HG02943 (cell line): Measurements from ENCODE around the gene RUVBL2.
"Not testable (repeated sequence)": the region's sequence is repeated elsewhere in the genome, so short reads cannot be mapped to it uniquely, and the experiment has no call there.

Source experiments
- ATAC-seq: cut with Tn5 transposase; IDR thresholded peaks from one replicate; pipeline ENCODE4 v1.9.1; 2021; ENCODE audit warnings: mild to moderate bottlenecking, low read depth, moderate library complexity; ENCODE audit not compliant: unreplicated experiment

The RUVBL2 gene

GRCh38 chr19:49016067-49016839, 22.6 kb downstream of the RUVBL2 start:
- ATAC-seq: no peak

GRCh38 chr19:49017041-49017665, 23.5 kb downstream of the RUVBL2 start, which contains the start of gene LHB:
Gene LHB, minus strand, starts transcription at chr19:49017091. Its CDS starts 10 bp downstream, at chr19:49017081.
- ATAC-seq: no peak

- no peak for ATAC-seq
Measured at GRCh38 chr19:49017666-49018351, 24.1 kb downstream of the RUVBL2 start.

- not testable (repeated sequence) for ATAC-seq
Measured at GRCh38 chr19:49018388-49019241, 24.9 kb downstream of the RUVBL2 start.

GRCh38 chr19:49019242-49019932, 25.7 kb downstream of the RUVBL2 start:
- no peak for ATAC-seq

- no peak for ATAC-seq
Measured at GRCh38 chr19:49020342-49020741, 26.7 kb downstream of the RUVBL2 start.

GRCh38 chr19:49020931-49021895, 27.5 kb downstream of the RUVBL2 start:
- ATAC-seq: no peak

- ATAC-seq: no peak
Measured at GRCh38 chr19:49022116-49022515, 28.4 kb downstream of the RUVBL2 start.

- ATAC-seq: not testable (repeated sequence)
Measured at GRCh38 chr19:49024233-49024632, 30.5 kb downstream of the RUVBL2 start, which contains the start of gene CGB3. Gene CGB3, minus strand, starts transcription at chr19:49024333. Its CDS starts 362 bp downstream, at chr19:49023971.

GRCh38 chr19:49025088-49025487, 31.4 kb downstream of the RUVBL2 start:
- not testable (repeated sequence) for ATAC-seq

- ATAC-seq: not testable (repeated sequence)
Measured at GRCh38 chr19:49025599-49025998, 31.9 kb downstream of the RUVBL2 start.

GRCh38 chr19:49028686-49029085, 35.0 kb downstream of the RUVBL2 start:
- not testable (repeated sequence) for ATAC-seq

GRCh38 chr19:49029749-49030148, 36.1 kb downstream of the RUVBL2 start:
- ATAC-seq: not testable (repeated sequence)

GRCh38 chr19:49030323-49030722, 36.6 kb downstream of the RUVBL2 start:
- ATAC-seq: not testable (repeated sequence)

- ATAC-seq: not testable (repeated sequence)
Measured at GRCh38 chr19:49031642-49032301, 38.1 kb downstream of the RUVBL2 start, which contains the start of gene CGB2. Gene CGB2, plus strand, starts transcription at chr19:49031890. Its CDS starts 206 bp downstream, at chr19:49032096.

- not testable (repeated sequence) for ATAC-seq
Measured at GRCh38 chr19:49036815-49037214, 43.1 kb downstream of the RUVBL2 start, which contains the start of gene CGB1. Gene CGB1, minus strand, starts transcription at chr19:49036895. Its CDS starts 184 bp downstream, at chr19:49036711.

GRCh38 chr19:49038111-49038510, 44.4 kb downstream of the RUVBL2 start:
- ATAC-seq: not testable (repeated sequence)
